ENCODE results near the gene RCAN2.

The RCAN2 gene

DNA sequence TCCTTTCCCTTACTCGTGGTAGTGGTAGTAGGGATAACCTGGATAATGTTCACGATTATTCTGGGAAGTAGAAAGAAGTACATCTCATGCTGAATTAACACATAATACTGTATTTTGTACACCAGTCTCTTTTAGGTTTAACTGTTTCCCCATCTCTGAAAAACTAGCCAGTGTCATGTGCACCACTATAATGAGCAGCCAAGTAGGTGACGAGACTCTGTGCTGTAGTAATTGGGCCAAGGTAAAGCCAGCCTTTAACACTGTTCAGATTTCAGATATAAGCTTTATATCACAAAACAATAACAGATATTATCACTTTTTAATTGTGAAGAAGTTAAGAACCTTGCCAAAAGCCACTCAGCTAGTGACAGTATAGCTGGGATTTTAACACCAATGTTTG, 219.5 kb downstream of the RCAN2 start (continued):
- TF ChIP-seq, protein P1, sequence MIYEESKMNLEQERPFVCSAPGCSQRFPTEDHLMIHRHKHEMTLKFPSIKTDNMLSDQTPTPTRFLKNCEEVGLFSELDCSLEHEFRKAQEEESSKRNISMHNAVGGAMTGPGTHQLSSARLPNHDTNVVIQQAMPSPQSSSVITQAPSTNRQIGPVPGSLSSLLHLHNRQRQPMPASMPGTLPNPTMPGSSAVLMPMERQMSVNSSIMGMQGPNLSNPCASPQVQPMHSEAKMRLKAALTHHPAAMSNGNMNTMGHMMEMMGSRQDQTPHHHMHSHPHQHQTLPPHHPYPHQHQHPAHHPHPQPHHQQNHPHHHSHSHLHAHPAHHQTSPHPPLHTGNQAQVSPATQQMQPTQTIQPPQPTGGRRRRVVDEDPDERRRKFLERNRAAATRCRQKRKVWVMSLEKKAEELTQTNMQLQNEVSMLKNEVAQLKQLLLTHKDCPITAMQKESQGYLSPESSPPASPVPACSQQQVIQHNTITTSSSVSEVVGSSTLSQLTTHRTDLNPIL (CRISPR knock-in tag; IDR thresholded peaks at IDR 0.05; ENCODE audit: low read depth) = no peak
- no peak for TF ChIP-seq BACH2 (CRISPR knock-in tag; IDR thresholded peaks at IDR 0.05; ENCODE audit: borderline replicate concordance)
- TF ChIP-seq ESRRG (CRISPR knock-in tag; IDR thresholded peaks at IDR 0.05) = no peak
- TF ChIP-seq TOX (CRISPR knock-in tag; IDR thresholded peaks at IDR 0.05; ENCODE audit: borderline replicate concordance) = no peak
- TF ChIP-seq PPARA (CRISPR knock-in tag; IDR thresholded peaks at IDR 0.05; ENCODE audit: borderline replicate concordance) = no peak

DNA sequence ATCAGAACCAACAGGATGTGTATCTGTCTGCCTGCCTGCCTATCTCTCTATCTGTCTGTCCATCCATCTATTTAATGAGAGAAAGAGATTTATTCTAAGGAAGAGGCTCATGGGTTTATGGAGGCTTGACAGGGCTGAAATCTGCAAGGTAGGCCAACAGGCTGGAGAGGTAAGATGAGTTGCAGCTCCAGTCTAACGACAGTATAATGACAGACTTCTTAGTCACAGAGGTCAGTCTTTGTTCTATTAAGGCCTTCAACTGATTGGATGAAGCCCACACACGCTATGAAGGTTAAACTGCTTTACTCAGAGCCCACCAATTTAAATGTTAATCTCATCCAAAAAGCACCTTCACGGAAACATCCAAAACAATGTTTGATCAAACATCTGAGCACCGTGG, 220.1 kb downstream of the RCAN2 start:
- no peak for ATAC-seq
- TF ChIP-seq, protein P2, sequence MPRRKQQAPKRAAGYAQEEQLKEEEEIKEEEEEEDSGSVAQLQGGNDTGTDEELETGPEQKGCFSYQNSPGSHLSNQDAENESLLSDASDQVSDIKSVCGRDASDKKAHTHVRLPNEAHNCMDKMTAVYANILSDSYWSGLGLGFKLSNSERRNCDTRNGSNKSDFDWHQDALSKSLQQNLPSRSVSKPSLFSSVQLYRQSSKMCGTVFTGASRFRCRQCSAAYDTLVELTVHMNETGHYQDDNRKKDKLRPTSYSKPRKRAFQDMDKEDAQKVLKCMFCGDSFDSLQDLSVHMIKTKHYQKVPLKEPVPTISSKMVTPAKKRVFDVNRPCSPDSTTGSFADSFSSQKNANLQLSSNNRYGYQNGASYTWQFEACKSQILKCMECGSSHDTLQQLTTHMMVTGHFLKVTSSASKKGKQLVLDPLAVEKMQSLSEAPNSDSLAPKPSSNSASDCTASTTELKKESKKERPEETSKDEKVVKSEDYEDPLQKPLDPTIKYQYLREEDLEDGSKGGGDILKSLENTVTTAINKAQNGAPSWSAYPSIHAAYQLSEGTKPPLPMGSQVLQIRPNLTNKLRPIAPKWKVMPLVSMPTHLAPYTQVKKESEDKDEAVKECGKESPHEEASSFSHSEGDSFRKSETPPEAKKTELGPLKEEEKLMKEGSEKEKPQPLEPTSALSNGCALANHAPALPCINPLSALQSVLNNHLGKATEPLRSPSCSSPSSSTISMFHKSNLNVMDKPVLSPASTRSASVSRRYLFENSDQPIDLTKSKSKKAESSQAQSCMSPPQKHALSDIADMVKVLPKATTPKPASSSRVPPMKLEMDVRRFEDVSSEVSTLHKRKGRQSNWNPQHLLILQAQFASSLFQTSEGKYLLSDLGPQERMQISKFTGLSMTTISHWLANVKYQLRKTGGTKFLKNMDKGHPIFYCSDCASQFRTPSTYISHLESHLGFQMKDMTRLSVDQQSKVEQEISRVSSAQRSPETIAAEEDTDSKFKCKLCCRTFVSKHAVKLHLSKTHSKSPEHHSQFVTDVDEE (CRISPR knock-in tag; IDR thresholded peaks at IDR 0.05) = no peak
- TF ChIP-seq ZC3H10 (CRISPR knock-in tag; IDR thresholded peaks at IDR 0.05) = no peak
- no peak for TF ChIP-seq GLIS3 (CRISPR knock-in tag; IDR thresholded peaks at IDR 0.05)
- TF ChIP-seq CSDC2 (CRISPR knock-in tag; IDR thresholded peaks at IDR 0.05) = no peak
- TF ChIP-seq ZNF565 (CRISPR knock-in tag; conservative IDR thresholded peaks at IDR 0.05; ENCODE audit: low read depth) = no peak
- TF ChIP-seq ZNF8 (CRISPR knock-in tag; IDR thresholded peaks at IDR 0.05) = no peak
- no peak for TF ChIP-seq BACH2 (CRISPR knock-in tag; IDR thresholded peaks at IDR 0.05; ENCODE audit: borderline replicate concordance)
- TF ChIP-seq ISL1 (CRISPR knock-in tag; IDR thresholded peaks at IDR 0.05) = no peak
- TF ChIP-seq, protein P1 (CRISPR knock-in tag; IDR thresholded peaks at IDR 0.05; ENCODE audit: low read depth) = no peak
- TF ChIP-seq RARB (CRISPR knock-in tag; IDR thresholded peaks at IDR 0.05) = no peak
- no peak for TF ChIP-seq ZFP3 (CRISPR knock-in tag; IDR thresholded peaks at IDR 0.05)
- TF ChIP-seq, protein P3, sequence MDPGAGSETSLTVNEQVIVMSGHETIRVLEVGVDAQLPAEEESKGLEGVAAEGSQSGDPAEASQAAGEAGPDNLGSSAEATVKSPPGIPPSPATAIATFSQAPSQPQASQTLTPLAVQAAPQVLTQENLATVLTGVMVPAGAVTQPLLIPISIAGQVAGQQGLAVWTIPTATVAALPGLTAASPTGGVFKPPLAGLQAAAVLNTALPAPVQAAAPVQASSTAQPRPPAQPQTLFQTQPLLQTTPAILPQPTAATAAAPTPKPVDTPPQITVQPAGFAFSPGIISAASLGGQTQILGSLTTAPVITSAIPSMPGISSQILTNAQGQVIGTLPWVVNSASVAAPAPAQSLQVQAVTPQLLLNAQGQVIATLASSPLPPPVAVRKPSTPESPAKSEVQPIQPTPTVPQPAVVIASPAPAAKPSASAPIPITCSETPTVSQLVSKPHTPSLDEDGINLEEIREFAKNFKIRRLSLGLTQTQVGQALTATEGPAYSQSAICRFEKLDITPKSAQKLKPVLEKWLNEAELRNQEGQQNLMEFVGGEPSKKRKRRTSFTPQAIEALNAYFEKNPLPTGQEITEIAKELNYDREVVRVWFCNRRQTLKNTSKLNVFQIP (CRISPR knock-in tag; IDR thresholded peaks at IDR 0.05; ENCODE audit: borderline replicate concordance, low read depth) = no peak
- TF ChIP-seq TOX (CRISPR knock-in tag; IDR thresholded peaks at IDR 0.05; ENCODE audit: borderline replicate concordance) = no peak

DNA sequence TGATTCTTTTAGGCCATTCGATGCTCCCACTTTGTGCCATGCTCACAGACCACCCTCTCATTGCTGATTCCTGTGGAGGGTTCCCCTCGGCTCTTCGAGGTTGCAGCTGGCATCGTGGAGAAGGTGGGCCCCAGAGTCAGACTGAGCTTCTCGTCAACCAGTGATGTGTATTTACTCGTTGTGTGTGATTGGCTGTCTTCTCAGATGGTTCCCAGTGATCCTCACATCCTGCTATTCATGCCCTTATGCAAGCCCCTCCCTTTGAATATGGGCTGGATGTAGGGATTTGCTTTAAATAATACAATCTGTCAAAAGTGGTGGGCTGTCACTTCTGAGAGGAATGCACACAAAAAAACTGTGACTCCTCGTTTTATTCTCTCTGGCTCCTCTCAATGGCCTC, 220.9 kb downstream of the RCAN2 start:
- no peak for ATAC-seq
- TF ChIP-seq CSDC2 (CRISPR knock-in tag; IDR thresholded peaks at IDR 0.05) (no peak), SNAI2 (CRISPR knock-in tag; IDR thresholded peaks at IDR 0.05) (no peak), ZNF565 (CRISPR knock-in tag; conservative IDR thresholded peaks at IDR 0.05; ENCODE audit: low read depth) (no peak), TOX (CRISPR knock-in tag; IDR thresholded peaks at IDR 0.05; ENCODE audit: borderline replicate concordance) (no peak), ZNF70 (CRISPR knock-in tag; IDR thresholded peaks at IDR 0.05) (no peak), ZC3H10 (CRISPR knock-in tag; IDR thresholded peaks at IDR 0.05) (no peak), ESRRG (CRISPR knock-in tag; IDR thresholded peaks at IDR 0.05) (no peak), TCF4 (CRISPR knock-in tag; IDR thresholded peaks at IDR 0.05; ENCODE audit: borderline replicate concordance) (no peak), ZFP3 (CRISPR knock-in tag; IDR thresholded peaks at IDR 0.05) (no peak), ZFP30 (CRISPR knock-in tag; IDR thresholded peaks at IDR 0.05) (no peak), RARB (CRISPR knock-in tag; IDR thresholded peaks at IDR 0.05) (no peak)
- TF ChIP-seq, protein P4, sequence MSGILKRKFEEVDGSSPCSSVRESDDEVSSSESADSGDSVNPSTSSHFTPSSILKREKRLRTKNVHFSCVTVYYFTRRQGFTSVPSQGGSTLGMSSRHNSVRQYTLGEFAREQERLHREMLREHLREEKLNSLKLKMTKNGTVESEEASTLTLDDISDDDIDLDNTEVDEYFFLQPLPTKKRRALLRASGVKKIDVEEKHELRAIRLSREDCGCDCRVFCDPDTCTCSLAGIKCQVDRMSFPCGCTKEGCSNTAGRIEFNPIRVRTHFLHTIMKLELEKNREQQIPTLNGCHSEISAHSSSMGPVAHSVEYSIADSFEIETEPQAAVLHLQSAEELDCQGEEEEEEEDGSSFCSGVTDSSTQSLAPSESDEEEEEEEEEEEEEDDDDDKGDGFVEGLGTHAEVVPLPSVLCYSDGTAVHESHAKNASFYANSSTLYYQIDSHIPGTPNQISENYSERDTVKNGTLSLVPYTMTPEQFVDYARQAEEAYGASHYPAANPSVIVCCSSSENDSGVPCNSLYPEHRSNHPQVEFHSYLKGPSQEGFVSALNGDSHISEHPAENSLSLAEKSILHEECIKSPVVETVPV (CRISPR knock-in tag; IDR thresholded peaks at IDR 0.05) = no peak
- TF ChIP-seq, protein P3 (CRISPR knock-in tag; IDR thresholded peaks at IDR 0.05; ENCODE audit: borderline replicate concordance, low read depth) = no peak
- TF ChIP-seq, protein P1 (CRISPR knock-in tag; IDR thresholded peaks at IDR 0.05; ENCODE audit: low read depth) = no peak

Data from SK-N-SH treated with all-trans-retinoic acid at 6 μM for 48 hours (cell line).